ENCODE results near the gene ZSCAN10. TPM values are rescaled to one million over a fixed set of nuclear protein-coding genes. Genes with fewer than 3 reads are reported as not detected.
"Not testable (repeated sequence)": the region's sequence is repeated elsewhere in the genome, so short reads cannot be mapped to it uniquely, and the experiment has no call there.

ZSCAN10 gene
- total RNA-seq, 1 donor from 2014 or later = not detected

DNA sequence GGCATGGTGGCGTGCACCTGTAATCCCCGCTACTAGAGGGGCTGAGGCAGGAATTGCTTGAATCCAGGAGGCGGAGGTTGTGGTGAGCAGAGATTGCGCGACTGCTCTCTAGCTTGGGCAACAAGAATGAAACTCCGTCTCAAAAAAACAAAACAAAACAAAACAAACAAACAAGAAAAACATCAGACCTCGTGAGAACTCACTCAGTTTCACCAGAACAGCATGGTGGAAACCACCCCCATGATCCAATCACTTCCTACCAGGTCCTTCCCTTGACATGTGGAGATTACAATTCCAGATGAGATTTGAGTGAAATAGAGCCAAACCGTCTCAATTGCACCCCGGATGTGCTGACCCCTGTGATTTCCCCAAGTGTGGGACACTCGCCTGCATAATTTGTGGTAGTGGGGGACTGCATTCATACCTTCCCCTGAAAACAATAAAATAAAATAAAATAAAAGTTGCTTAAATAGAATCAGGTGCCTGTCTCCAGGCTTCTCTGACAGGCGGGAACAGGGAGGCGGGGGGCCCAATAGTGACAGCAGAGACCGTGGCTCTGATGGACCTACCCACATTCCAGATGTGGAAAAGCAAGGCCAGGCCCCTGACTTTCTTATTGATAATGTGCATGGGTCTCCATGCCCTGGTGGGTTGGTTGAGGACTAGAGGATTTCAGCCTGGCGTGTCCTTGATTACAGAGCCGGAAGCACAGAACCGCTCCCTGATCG is 13.1 kb downstream of the ZSCAN10 start:
- Histone ChIP-seq H3K27me3 (ENCODE audit: control insufficient read depth, insufficient read depth, low read length) (no peaks in the 10 kb centered on the region), H3K36me3 (ENCODE audit: control insufficient read depth, insufficient read depth, low read length) (no peaks in the 10 kb centered on the region), H3K4me3 (ENCODE audit: low read depth, low read length) (no peak overlapping the region)
- TF ChIP-seq, protein P1, sequence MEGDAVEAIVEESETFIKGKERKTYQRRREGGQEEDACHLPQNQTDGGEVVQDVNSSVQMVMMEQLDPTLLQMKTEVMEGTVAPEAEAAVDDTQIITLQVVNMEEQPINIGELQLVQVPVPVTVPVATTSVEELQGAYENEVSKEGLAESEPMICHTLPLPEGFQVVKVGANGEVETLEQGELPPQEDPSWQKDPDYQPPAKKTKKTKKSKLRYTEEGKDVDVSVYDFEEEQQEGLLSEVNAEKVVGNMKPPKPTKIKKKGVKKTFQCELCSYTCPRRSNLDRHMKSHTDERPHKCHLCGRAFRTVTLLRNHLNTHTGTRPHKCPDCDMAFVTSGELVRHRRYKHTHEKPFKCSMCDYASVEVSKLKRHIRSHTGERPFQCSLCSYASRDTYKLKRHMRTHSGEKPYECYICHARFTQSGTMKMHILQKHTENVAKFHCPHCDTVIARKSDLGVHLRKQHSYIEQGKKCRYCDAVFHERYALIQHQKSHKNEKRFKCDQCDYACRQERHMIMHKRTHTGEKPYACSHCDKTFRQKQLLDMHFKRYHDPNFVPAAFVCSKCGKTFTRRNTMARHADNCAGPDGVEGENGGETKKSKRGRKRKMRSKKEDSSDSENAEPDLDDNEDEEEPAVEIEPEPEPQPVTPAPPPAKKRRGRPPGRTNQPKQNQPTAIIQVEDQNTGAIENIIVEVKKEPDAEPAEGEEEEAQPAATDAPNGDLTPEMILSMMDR (IDR thresholded peaks at IDR 0.05; ENCODE audit: insufficient read depth, low read length, severe bottlenecking) = no peak
- FAIRE-seq (peak; percentile 72), DNase-seq (ENCODE audit: low read depth) (no peak)

DNA sequence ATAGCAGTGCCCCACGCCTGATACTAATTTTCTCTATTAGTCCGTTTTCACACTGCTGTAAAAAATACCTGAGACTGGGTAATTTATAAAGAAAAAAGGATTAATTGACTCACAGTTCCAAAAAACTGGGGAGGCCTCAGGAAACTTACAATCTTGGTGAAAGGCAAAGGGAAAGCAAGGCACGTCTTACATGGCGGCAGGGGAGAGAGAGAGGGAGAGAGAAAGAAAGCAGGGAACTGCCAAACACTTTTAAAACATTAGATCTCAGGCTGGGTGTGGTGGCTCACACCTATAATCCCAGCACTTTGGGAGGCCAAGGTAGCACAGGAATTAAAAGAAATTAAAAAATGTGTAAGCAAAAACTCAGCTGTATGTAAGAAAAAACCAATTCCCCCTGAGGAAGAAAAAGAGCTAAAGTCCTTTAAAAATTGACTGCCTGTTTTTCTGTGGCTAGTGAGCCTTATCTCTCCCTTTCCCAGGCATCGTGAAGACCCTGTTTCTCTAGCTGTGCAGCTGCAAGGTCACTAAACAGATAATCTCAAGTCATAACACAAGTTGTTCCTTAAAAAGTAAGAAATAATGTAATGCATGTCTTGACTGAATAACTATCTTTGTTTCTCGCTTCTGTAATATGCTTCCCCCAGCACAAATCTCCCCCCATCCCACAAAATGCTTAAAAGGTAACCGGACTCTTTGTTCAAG is 14.0 kb downstream of the ZSCAN10 start:
- Histone ChIP-seq H3K27me3 (ENCODE audit: control insufficient read depth, insufficient read depth, low read length) (peaks cover 4% of the 10 kb centered on the region), H3K4me3 (ENCODE audit: low read depth, low read length) (no peak overlapping the region), H3K36me3 (ENCODE audit: control insufficient read depth, insufficient read depth, low read length) (no peaks in the 10 kb centered on the region)
- TF ChIP-seq, protein P1 (IDR thresholded peaks at IDR 0.05; ENCODE audit: insufficient read depth, low read length, severe bottlenecking) = no peak
- DNase-seq (ENCODE audit: low read depth) = no peak
- no peak for FAIRE-seq

DNA sequence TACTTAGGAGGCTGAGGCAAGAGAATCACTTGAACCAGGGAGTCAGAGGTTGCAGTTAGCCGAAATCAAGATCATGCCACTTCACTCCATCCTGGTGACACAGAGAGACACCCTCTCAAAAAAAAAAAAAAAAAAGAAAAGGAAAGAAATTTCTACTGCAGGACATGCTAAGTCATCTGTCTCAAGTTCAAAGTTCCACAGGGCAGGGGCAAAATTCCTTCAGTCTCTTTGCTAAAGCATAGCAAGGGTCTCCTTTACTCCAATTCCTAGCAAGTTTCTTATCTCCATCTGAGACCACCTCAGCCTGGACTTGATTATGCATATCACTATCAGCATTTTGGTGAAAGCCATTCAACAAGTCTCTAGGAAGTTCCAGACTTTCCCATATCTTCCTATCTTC is 14.6 kb downstream of the ZSCAN10 start:
- TF ChIP-seq, protein P1 (IDR thresholded peaks at IDR 0.05; ENCODE audit: insufficient read depth, low read length, severe bottlenecking) = no peak
- Histone ChIP-seq H3K36me3 (ENCODE audit: control insufficient read depth, insufficient read depth, low read length) (no peaks in the 10 kb centered on the region), H3K27me3 (ENCODE audit: control insufficient read depth, insufficient read depth, low read length) (peaks cover 4% of the 10 kb centered on the region), H3K4me3 (ENCODE audit: low read depth, low read length) (no peak overlapping the region)
- DNase-seq (ENCODE audit: low read depth) (no peak), FAIRE-seq (no peak)

DNA sequence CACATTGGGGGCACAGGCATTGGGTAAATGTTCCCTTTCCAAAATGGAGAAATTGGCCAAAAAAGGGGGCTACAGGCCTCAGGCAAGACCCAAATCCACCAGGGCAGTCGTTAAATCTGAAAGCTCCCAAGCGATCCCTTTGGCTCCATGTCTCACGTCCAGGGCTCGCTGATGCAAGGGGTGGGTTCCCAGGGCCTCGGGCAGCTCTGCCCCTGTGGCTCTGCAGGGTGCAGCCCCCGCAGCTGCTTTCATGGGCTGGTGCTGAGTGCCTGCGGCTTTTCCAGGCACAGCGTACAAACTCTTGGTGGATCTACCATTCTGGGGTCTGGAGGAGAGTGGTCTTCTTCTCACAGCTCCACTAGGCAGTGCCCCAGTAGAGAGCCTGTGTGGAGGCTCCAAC is 15.7 kb downstream of the ZSCAN10 start:
- H3K36me3 ChIP-seq (ENCODE audit: control insufficient read depth, insufficient read depth, low read length); FAIRE-seq: not testable (repeated sequence)

DNA sequence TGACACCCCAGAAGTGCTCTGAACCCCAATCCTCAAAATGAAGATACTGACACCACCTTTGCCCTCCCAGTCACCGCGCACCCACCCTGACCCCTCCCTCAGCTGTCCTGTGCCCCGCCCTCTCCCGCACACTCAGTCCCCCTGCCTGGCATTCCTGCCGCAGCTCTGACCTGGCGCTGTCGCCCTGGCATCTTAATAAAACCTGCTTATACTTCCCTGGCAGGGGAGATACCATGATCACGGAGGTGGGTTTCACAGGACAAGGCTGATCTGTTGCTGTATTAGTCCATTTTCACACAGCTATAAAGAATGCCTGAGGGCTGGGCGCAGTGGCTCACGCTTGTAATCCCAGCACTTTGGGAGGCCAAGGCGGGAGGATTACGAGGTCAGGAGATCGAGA is 17.1 kb downstream of the ZSCAN10 start:
- H3K27me3 ChIP-seq (ENCODE audit: control insufficient read depth, insufficient read depth, low read length); H3K4me3 ChIP-seq (ENCODE audit: low read depth, low read length); DNase-seq (ENCODE audit: low read depth); FAIRE-seq; H3K36me3 ChIP-seq (ENCODE audit: control insufficient read depth, insufficient read depth, low read length): not testable (repeated sequence)

More for the DNA sequence above, 15.7 kb downstream of the ZSCAN10 start:
- not testable (repeated sequence) for H3K27me3 ChIP-seq (ENCODE audit: control insufficient read depth, insufficient read depth, low read length); H3K4me3 ChIP-seq (ENCODE audit: low read depth, low read length); DNase-seq (ENCODE audit: low read depth)

DNA sequence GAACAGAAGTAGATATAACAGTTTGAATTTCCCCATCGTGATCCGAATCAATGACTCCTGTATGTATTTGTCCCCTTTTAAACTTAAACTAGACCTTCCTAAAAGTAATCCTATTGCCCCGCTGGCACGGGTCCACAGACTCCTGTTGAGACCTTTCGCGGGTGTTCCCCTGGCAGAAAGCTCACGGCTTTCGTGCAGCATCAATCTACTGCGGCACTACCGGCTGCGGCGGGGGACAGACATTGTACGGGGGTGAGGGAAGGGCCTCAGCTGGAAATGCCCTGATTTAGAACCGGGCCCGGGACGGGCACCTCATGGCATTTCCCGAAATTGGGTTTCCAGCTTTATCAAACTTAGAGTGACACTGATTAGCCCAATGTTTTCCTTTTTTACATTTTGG is 19.1 kb downstream of the ZSCAN10 start:
- FAIRE-seq = no peak
- peaks cover 4% of the 10 kb centered on the region for H3K27me3 ChIP-seq (ENCODE audit: control insufficient read depth, insufficient read depth, low read length)
- TF ChIP-seq, protein P1 (IDR thresholded peaks at IDR 0.05; ENCODE audit: insufficient read depth, low read length, severe bottlenecking) = no peak
- DNase-seq (ENCODE audit: low read depth) = no peak
- no peaks in the 10 kb centered on the region for H3K36me3 ChIP-seq (ENCODE audit: control insufficient read depth, insufficient read depth, low read length)
- H3K4me3 ChIP-seq (ENCODE audit: low read depth, low read length) = no peak overlapping the region

Measured in bronchial epithelial cell (primary cell).